Measurements from ENCODE around the gene MORN1. TPM values are rescaled to one million over a fixed set of nuclear protein-coding genes. Genes with fewer than 3 reads are reported as not detected.

The MORN1 gene
- polyA plus RNA-seq, 1 of the 3 experiments (the other 2 are of a cell fraction) = 16.3 TPM

- TF ChIP-seq NRF1 (IDR thresholded peaks at IDR 0.05; ENCODE audit: low read depth, low read length) (no peak), FOXM1 (IDR thresholded peaks at IDR 0.05; ENCODE audit: low read depth) (no peak), RAD21 (IDR thresholded peaks at IDR 0.05; ENCODE audit: low read length) (no peak), MXI1 (IDR thresholded peaks at IDR 0.05; ENCODE audit: low read depth, low read length) (no peak), ELF1 (IDR thresholded peaks at IDR 0.05) (no peak), EZH2phosphoT487 (IDR thresholded peaks at IDR 0.05; ENCODE audit: borderline replicate concordance, low read depth) (no peak)
These were observed 25.0 kb upstream of the MORN1 start (continued) for GRCh38 chr1:2416403-2416802.

DNA sequence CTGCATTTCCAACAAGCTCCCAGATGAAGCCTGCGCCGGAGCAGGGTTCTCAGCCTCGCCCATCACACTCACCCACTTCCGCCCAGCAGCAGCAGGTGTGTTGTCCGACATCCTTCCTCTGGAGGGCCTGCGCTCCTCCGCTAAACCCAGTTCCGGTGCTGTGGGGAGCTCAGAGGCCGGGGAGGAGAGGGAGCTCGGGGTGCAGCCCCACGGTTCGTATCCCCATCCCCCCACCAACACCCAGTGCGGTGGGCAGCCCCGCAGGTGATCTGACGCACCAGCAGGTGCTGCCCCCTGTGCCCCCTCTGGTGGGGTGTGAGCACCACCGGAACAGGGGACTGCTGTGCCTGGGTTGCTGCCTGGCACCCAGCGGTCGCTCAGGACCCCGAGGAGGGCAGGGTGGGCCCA is 24.5 kb upstream of the MORN1 start:
- no peaks in the 10 kb centered on the region for H3K9me3 ChIP-seq
- ChIA-PET CTCF (interaction anchor here (1.3 to 4.0 kb wide), 5 partner anchors 11 to 132 kb away, joined by 3 to 44 read pairs (median 11); no protein-coding TSS in a partner anchor), POLR2A (interaction anchor here (0.7 kb wide), 1 partner anchor 46 kb away, joined by 3 read pairs; no protein-coding TSS in a partner anchor)
- 44% methylated on average over 14 of the region's 19 CpGs for WGBS (ENCODE audit: low lambda C conversion rate)
- no peak overlapping the region for H2AFZ ChIP-seq (ENCODE audit: low read depth)
- H3K4me1 ChIP-seq (ENCODE audit: control insufficient read depth in 1 of 2, insufficient read depth in 2 of 2, low read depth in 1 of 2, low read length in 1 of 2) = peaks cover 7 to 32% of the 10 kb centered on the region in 2 experiments; a peak in 1 of 4 replicates
- no peak for DNase-seq
- H3F3A ChIP-seq (replicated peaks; ENCODE audit: insufficient read depth) = no peaks in the 10 kb centered on the region
- peaks cover 29% of the 10 kb centered on the region for H3K27me3 ChIP-seq (ENCODE audit: insufficient read depth)
- H3K4me2 ChIP-seq = no peak overlapping the region
- no peaks in the 10 kb centered on the region for H3K36me3 ChIP-seq (replicated peaks in 1 of 2; ENCODE audit: control insufficient read depth in 1 of 2, insufficient read depth in 2 of 2, low read length in 1 of 2)
- no peak overlapping the region for H3K4me3 ChIP-seq (ENCODE audit: low read depth in 2 of 2, low read length in 1 of 2)
- no peak for TF ChIP-seq PBX3 (IDR thresholded peaks at IDR 0.05)
- no peak for TF ChIP-seq FOXJ3 (CRISPR knock-in tag; IDR thresholded peaks at IDR 0.05)
- TF ChIP-seq GABPA (IDR thresholded peaks at IDR 0.05; ENCODE audit: low read depth) = no peak
- no peak for TF ChIP-seq IRF3 (IDR thresholded peaks at IDR 0.05; ENCODE audit: low read depth, low read length)
- no peak for TF ChIP-seq ZBTB33 (IDR thresholded peaks at IDR 0.05; ENCODE audit: borderline replicate concordance, low read depth)
- TF ChIP-seq EZH2phosphoT487 (IDR thresholded peaks at IDR 0.05; ENCODE audit: borderline replicate concordance, low read depth) = no peak
- TF ChIP-seq, protein P1, sequence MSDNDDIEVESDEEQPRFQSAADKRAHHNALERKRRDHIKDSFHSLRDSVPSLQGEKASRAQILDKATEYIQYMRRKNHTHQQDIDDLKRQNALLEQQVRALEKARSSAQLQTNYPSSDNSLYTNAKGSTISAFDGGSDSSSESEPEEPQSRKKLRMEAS (IDR thresholded peaks at IDR 0.05; ENCODE audit: low read depth) = no peak
- no peak for TF ChIP-seq ELF1 (IDR thresholded peaks at IDR 0.05)
- no peak for TF ChIP-seq NRF1 (IDR thresholded peaks at IDR 0.05; ENCODE audit: low read depth, low read length)
- no peak for TF ChIP-seq TCF12 (IDR thresholded peaks at IDR 0.05)
- TF ChIP-seq, protein P2, sequence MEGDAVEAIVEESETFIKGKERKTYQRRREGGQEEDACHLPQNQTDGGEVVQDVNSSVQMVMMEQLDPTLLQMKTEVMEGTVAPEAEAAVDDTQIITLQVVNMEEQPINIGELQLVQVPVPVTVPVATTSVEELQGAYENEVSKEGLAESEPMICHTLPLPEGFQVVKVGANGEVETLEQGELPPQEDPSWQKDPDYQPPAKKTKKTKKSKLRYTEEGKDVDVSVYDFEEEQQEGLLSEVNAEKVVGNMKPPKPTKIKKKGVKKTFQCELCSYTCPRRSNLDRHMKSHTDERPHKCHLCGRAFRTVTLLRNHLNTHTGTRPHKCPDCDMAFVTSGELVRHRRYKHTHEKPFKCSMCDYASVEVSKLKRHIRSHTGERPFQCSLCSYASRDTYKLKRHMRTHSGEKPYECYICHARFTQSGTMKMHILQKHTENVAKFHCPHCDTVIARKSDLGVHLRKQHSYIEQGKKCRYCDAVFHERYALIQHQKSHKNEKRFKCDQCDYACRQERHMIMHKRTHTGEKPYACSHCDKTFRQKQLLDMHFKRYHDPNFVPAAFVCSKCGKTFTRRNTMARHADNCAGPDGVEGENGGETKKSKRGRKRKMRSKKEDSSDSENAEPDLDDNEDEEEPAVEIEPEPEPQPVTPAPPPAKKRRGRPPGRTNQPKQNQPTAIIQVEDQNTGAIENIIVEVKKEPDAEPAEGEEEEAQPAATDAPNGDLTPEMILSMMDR (IDR thresholded peaks at IDR 0.05) = no peak
- no peak for TF ChIP-seq FOSL2 (IDR thresholded peaks at IDR 0.05; ENCODE audit: borderline replicate concordance, low read depth)
- TF ChIP-seq SIN3A (IDR thresholded peaks at IDR 0.05; ENCODE audit: borderline replicate concordance, low read depth, low read length) = no peak
- no peak for TF ChIP-seq NFIC (IDR thresholded peaks at IDR 0.05; ENCODE audit: borderline replicate concordance)
- H3K79me2 ChIP-seq (ENCODE audit: insufficient read depth) = peaks cover 14% of the 10 kb centered on the region
- H4K20me1 ChIP-seq (ENCODE audit: insufficient read depth) = no peaks in the 10 kb centered on the region
- no peaks in the 10 kb centered on the region for H3K9me2 ChIP-seq
- no peak overlapping the region for H3K27ac ChIP-seq (ENCODE audit: low read depth in 2 of 2, low read length in 1 of 2)
- H3K9ac ChIP-seq = no peak overlapping the region

Data from SK-N-SH (cell line).